Mesenchymal stem cell (in vitro differentiated cells and primary cell): Measurements from ENCODE around the gene ARFGAP1.
A peak's percentile ranks its signal among the peaks of the same experiment; 100 is the strongest.

ENCODE experiments used
- DNase-seq: peaks from one replicate; pipeline ENCODE4 v3.0.0-alpha.2; 2013
- H2AFZ ChIP-seq: one replicate; pipeline ENCODE4 v1.6.1; 2013; ENCODE audit warnings: low read depth, mild to moderate bottlenecking, control low read depth, inconsistent platforms, low read length, moderate library complexity
- H2AK5ac ChIP-seq: 2 replicates; pipeline ENCODE4 v1.6.1; 2013; ENCODE audit warnings: low read length, moderate library complexity, mild to moderate bottlenecking, inconsistent platforms; ENCODE audit not compliant: severe bottlenecking
- H2BK120ac ChIP-seq: one replicate; pipeline ENCODE4 v1.6.1; 2013; ENCODE audit warnings: low read depth, mild to moderate bottlenecking, inconsistent platforms, low read length, moderate library complexity
- H2BK12ac ChIP-seq, 2 experiments: one replicate each; pipeline ENCODE4 v1.6.1; 2013; ENCODE audit warnings: inconsistent platforms in 2 of 2, low read length in 2 of 2, mild to moderate bottlenecking in 2 of 2, moderate library complexity in 2 of 2, control low read depth in 1 of 2
- H2BK15ac ChIP-seq: one replicate; pipeline ENCODE4 v1.6.1; 2013; ENCODE audit warnings: mild to moderate bottlenecking, low read depth, inconsistent platforms; ENCODE audit not compliant: poor library complexity, severe bottlenecking
- H2BK5ac ChIP-seq: 2 replicates; pipeline ENCODE4 v1.6.1; 2013; ENCODE audit warnings: low read depth, mild to moderate bottlenecking, low read length, control low read depth, inconsistent platforms; ENCODE audit not compliant: poor library complexity, severe bottlenecking
- H3K14ac ChIP-seq, 2 experiments: one replicate each; pipeline ENCODE4 v1.6.1; 2013; ENCODE audit warnings: inconsistent platforms in 2 of 2, low read length in 2 of 2, control low read depth in 1 of 2, mild to moderate bottlenecking in 1 of 2, moderate library complexity in 1 of 2
- H3K18ac ChIP-seq, 2 experiments: one replicate each; pipeline ENCODE4 v1.6.1; 2013; ENCODE audit warnings: inconsistent platforms in 2 of 2, low read length in 2 of 2, control low read depth in 1 of 2, low read depth in 1 of 2, mild to moderate bottlenecking in 1 of 2
- H3K23ac ChIP-seq, 2 experiments: one replicate each; pipeline ENCODE4 v1.6.1; 2013; ENCODE audit warnings: inconsistent platforms in 2 of 2, low read length in 2 of 2, mild to moderate bottlenecking in 2 of 2, moderate library complexity in 2 of 2, control low read depth in 1 of 2
- H3K27ac ChIP-seq: 2 replicates; pipeline ENCODE4 v1.5.1; 2013; ENCODE audit warnings: mild to moderate bottlenecking, moderate library complexity, low read length, control low read depth, inconsistent platforms; ENCODE audit not compliant: poor library complexity, severe bottlenecking
- H3K27me3 ChIP-seq, 2 experiments: 2 replicates each; pipeline versions ENCODE4 v1.6.1 to v1.7.0; 2013; ENCODE audit warnings: low read length in 2 of 2, mild to moderate bottlenecking in 2 of 2, moderate library complexity in 2 of 2, control low read depth in 1 of 2, inconsistent platforms in 1 of 2; ENCODE audit not compliant: control insufficient read depth in 1 of 2, insufficient read depth in 1 of 2
- H3K36me3 ChIP-seq, 2 experiments: 2 replicates each; pipeline versions ENCODE4 v1.6.1 to v1.7.0; 2013; ENCODE audit warnings: low read length in 2 of 2, control low read depth in 1 of 2, inconsistent platforms in 1 of 2, low read depth in 1 of 2, mild to moderate bottlenecking in 1 of 2; ENCODE audit not compliant: insufficient read depth in 2 of 2, control insufficient read depth in 1 of 2
- H3K4ac ChIP-seq, 2 experiments: one replicate each; pipeline ENCODE4 v1.6.1; 2013; ENCODE audit warnings: inconsistent platforms in 2 of 2, low read length in 2 of 2, mild to moderate bottlenecking in 2 of 2, moderate library complexity in 2 of 2, control low read depth in 1 of 2, low read depth in 1 of 2
- H3K4me1 ChIP-seq: 2 replicates; pipeline ENCODE4 v1.6.1; 2013; ENCODE audit warnings: low read depth, low read length, control low read depth; ENCODE audit not compliant: control insufficient read depth, insufficient read depth
- H3K4me2 ChIP-seq: 2 replicates; pipeline ENCODE4 v1.6.1; 2013; ENCODE audit warnings: low read length, mild to moderate bottlenecking, inconsistent platforms; ENCODE audit not compliant: poor library complexity, severe bottlenecking
- H3K4me3 ChIP-seq, 2 experiments: 2 replicates each; pipeline versions ENCODE4 v1.5.1 to v1.7.0; 2013; ENCODE audit warnings: low read length in 2 of 2, mild to moderate bottlenecking in 2 of 2, control low read depth in 1 of 2, low read depth in 1 of 2; ENCODE audit not compliant: insufficient read depth in 1 of 2
- H3K79me1 ChIP-seq: replicated peaks from 2 replicates; pipeline ENCODE4 v1.6.1; 2013; ENCODE audit warnings: mild to moderate bottlenecking, control low read depth, low read length, inconsistent platforms; ENCODE audit not compliant: poor library complexity, severe bottlenecking
- H3K9ac ChIP-seq: 2 replicates; pipeline ENCODE4 v1.7.0; 2013; ENCODE audit warnings: mild to moderate bottlenecking, low read length, moderate library complexity
- H3K9me3 ChIP-seq: 2 replicates; pipeline ENCODE4 v1.7.0; 2013; ENCODE audit warnings: mild to moderate bottlenecking, low read length; ENCODE audit not compliant: control insufficient read depth
- H4K8ac ChIP-seq: one replicate; pipeline ENCODE4 v1.6.1; 2013; ENCODE audit warnings: inconsistent platforms, mild to moderate bottlenecking, low read length, moderate library complexity
- H4K91ac ChIP-seq: one replicate; pipeline ENCODE4 v1.6.1; 2013; ENCODE audit warnings: mild to moderate bottlenecking, low read length, inconsistent platforms
- WGBS: methylation state at CpG from one replicate; pipeline ENCODE4 v1.1.7; 2013; ENCODE audit warnings: mixed read lengths; 5-methylcytosine and 5-hydroxymethylcytosine counted together

The ARFGAP1 gene

DNA sequence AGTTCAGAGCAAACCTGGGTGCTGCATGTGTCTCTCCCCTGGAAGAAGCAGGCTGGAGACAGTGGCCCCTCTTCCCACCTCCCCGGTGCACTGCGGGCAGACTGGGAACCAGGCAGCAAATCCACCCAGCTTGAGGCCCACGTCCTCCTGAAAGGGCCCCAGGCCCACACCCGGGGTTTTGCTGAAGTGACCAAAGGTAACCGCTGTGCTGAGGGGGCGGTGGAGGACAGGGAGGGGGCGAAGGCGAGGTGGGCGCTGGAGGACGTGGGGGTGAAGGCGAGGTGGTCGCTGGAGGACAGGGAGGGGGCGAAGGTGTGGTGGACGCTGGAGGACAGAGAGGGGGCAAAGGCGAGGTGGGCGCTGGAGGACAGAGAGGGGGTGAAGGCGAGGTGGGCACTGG is 38.7 kb upstream of the ARFGAP1 start:
- H3K18ac ChIP-seq, result peak overlapping the region; percentile 70 to 82
- peak overlapping the region; percentile 44 to 99 for H2BK12ac ChIP-seq
- peaks cover 0 to 16% of the 10 kb centered on the region in 2 experiments for H3K27me3 ChIP-seq
- H3K9ac ChIP-seq, result no peak overlapping the region
- H4K8ac ChIP-seq, result no peak overlapping the region
- H2BK15ac ChIP-seq, result peak overlapping the region; percentile 99
- H3K36me3 ChIP-seq, result no peaks in the 10 kb centered on the region
- WGBS, result 92% methylated on average over 15 of the region's 17 CpGs
- DNase-seq, result no peak
- H2AK5ac ChIP-seq, result peak overlapping the region; percentile 92
- H2BK120ac ChIP-seq, result peak overlapping the region; percentile 66
- H2BK5ac ChIP-seq, result peak overlapping the region; percentile 70
- H4K91ac ChIP-seq, result peak overlapping the region; percentile 65
- peak overlapping the region; percentile 5 to 84 for H3K4ac ChIP-seq
- H3K4me1 ChIP-seq, result peaks cover 65% of the 10 kb centered on the region
- no peak overlapping the region for H2AFZ ChIP-seq
- no peak overlapping the region for H3K4me3 ChIP-seq
- no peaks in the 10 kb centered on the region for H3K79me1 ChIP-seq
- H3K9me3 ChIP-seq, result no peaks in the 10 kb centered on the region
- H3K27ac ChIP-seq, result no peak overlapping the region
- peak overlapping the region in 1 of 2 experiments; percentile 73 for H3K14ac ChIP-seq
- H3K23ac ChIP-seq, result no peak overlapping the region
- H3K4me2 ChIP-seq, result no peak overlapping the region

DNA sequence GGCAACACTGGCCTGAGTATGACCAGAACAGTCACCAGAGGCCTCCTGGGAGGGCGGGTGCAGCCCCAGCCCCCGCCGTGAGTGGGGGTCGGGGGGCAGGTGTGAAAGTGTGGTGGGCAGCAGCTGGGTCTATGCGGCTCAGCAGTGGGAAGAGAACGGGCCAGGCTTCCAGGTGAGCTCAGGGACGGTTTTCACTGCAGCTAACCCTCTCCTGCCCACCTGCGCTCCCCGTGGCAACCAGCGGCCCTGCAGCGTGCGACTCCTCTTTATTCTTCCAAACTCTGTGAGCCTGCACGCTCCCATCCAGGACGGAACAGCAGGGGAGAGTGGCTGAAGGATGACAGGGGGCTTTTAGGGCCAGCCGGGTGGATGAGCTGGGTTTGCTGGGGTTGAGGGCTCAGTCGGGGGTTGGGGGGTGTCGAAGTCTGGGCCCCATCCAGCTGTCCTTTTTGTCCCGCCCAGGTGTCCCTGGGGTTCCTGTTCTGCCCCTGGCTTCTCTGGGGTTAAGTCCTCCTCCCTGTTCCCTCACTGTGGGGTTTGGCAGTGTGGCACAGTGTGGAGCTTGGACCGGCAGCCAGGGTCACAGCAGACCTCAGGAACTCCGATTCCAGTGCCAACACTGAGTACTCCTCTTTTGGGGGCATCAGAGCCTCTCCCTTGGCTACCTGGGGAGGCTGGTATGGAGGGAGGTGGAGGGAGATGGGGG is 37.8 kb upstream of the ARFGAP1 start:
- H3K9me3 ChIP-seq, result no peaks in the 10 kb centered on the region
- peak overlapping the region; percentile 79 for H4K91ac ChIP-seq
- peaks cover 64% of the 10 kb centered on the region for H3K4me1 ChIP-seq
- H3K36me3 ChIP-seq, result no peaks in the 10 kb centered on the region
- peak overlapping the region; percentile 20 for H3K4me2 ChIP-seq
- 25% methylated on average over 19 of the region's 20 CpGs for WGBS
- H3K27ac ChIP-seq, result peak overlapping the region; percentile 28
- peak overlapping the region; percentile 83 for H4K8ac ChIP-seq
- H3K9ac ChIP-seq, result no peak overlapping the region
- peak overlapping the region; percentile 14 for H2AFZ ChIP-seq
- peak overlapping the region; percentile 59 to 92 for H3K18ac ChIP-seq
- no peak overlapping the region for H3K23ac ChIP-seq
- peak overlapping the region in 1 of 2 experiments; percentile 7 for H3K14ac ChIP-seq
- H3K79me1 ChIP-seq, result no peaks in the 10 kb centered on the region
- peak overlapping the region; percentile 88 to 99 for H2BK12ac ChIP-seq
- DNase-seq, result peak; percentile 44
- H2BK5ac ChIP-seq, result peak overlapping the region; percentile 58
- peaks cover 0 to 9% of the 10 kb centered on the region in 2 experiments for H3K27me3 ChIP-seq
- H2AK5ac ChIP-seq, result peak overlapping the region; percentile 57
- H3K4me3 ChIP-seq, result no peak overlapping the region
- H2BK15ac ChIP-seq, result peak overlapping the region; percentile 99
- peak overlapping the region; percentile 8 for H2BK120ac ChIP-seq
- H3K4ac ChIP-seq, result peak overlapping the region; percentile 9 to 54

DNA sequence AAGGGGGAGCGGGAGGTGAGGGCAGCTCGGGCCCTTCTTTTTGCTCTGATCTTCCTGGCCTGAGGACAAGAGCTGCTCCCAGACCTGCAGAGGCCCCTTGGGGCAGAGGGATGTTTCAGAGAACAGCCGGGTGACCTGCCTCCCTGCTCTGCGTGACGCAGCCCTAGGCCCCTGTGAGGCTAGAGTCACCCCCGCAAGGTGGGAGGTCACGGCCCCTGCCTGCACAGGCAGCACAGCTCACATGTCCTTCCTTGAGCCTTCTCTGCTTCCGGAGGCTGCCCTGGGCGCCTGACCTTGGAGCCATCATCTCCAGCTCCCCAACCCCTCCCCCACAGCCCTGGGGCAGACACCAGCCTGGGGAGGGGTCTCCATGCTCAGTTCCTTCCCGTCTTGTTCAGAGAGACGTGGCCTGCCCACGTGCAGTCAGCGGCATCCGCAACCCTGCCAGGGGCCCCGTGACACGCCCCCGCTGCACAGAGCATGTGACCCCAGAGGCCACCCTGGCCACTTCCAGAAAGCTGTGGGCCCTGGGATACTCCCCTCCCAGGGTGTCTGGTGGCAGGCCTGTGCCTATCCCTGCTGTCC is 37.1 kb upstream of the ARFGAP1 start, which contains the start of gene BIRC7:
Gene BIRC7 (plus strand): TSS at position 507 of the 585 bp plus-strand sequence. CDS start 192 bp downstream, outside the sequence.
- Histone ChIP-seq H3K23ac (no peak within 1 kb of the TSS), H2AK5ac (peak within 1 kb of the TSS; percentile 71), H2BK12ac (peak within 1 kb of the TSS; percentile 88 to 99), H3K9me3 (no peaks in the 10 kb centered on the region), H2BK15ac (peak within 1 kb of the TSS; percentile 99), H3K79me1 (no peaks in the 10 kb centered on the region), H3K27ac (peak within 1 kb of the TSS; percentile 28), H3K36me3 (no peaks in the 10 kb centered on the region), H3K18ac (peak within 1 kb of the TSS; percentile 77 to 92), H3K9ac (no peak within 1 kb of the TSS), H3K4me2 (peak within 1 kb of the TSS; percentile 20), H3K4ac (peak within 1 kb of the TSS; percentile 73 to 75), H4K91ac (peak within 1 kb of the TSS; percentile 85), H2AFZ (peak within 1 kb of the TSS; percentile 14), H2BK120ac (peak within 1 kb of the TSS; percentile 21), H3K4me1 (peaks cover 62% of the 10 kb centered on the region), H3K27me3 (peaks cover 0 to 12% of the 10 kb centered on the region in 2 experiments), H3K4me3 (no peak within 1 kb of the TSS), H3K14ac (peak within 1 kb of the TSS in 1 of 2 experiments; percentile 10), H4K8ac (peak within 1 kb of the TSS; percentile 86), H2BK5ac (peak within 1 kb of the TSS; percentile 58)
- DNase-seq, result peak; percentile 35
- 37% methylated on average over 16 of the region's 17 CpGs for WGBS
